GM18511 (cell line): Measurements from ENCODE around the gene UTS2B.

Experiments used
- ATAC-seq: cut with Tn5 transposase; IDR thresholded peaks from one replicate; pipeline ENCODE4 v1.9.1; 2021; ENCODE audit warnings: mild to moderate bottlenecking, moderate library complexity; ENCODE audit not compliant: unreplicated experiment

Gene UTS2B

DNA sequence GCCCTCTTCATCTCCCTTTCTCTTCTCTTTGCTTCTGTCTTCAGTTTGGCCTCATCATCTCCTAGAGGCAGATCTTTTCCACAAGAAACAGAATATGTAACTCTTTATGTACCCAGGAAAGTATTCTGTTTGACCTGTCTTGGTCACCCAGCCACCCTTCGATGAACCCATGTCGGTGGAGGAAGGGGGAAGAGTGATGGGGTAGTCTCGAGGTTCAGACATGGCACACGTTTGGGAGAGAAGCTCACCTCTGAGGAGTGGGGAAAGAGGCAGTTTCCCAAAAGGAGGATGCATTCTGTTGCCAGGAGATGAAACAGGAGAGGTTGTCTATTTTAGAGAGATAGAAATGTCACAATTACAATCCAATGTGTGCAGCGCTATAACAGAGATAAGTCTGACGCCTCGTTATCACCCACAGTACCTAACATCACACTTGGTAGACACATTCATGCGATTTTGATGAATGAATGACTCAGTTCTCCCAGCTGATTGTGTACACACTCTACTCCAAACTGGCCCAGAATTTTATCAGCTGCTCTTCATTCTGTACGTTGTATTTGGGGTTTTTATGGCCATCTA lies 1.9 kb downstream of the UTS2B start:
- no peak for ATAC-seq

DNA sequence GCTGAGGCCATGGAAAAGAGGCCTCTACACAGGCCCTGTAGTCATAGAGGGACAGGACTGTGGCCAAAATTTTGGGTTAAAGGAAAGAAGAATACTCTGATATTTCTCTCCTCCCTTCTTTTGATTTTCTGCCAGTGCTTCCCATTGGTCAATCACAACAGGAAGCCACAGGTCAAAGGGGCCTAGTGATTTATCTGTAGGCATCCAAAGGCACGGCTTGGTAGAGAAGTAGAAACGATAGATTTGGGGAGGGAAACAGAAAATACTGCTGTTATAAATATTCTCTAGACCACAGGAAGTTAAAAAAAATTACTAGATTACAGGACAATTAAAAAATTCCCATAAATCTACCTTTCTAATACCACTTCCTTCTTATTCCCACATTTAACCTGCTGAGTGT lies 2.8 kb downstream of the UTS2B start:
- ATAC-seq, result no peak

DNA sequence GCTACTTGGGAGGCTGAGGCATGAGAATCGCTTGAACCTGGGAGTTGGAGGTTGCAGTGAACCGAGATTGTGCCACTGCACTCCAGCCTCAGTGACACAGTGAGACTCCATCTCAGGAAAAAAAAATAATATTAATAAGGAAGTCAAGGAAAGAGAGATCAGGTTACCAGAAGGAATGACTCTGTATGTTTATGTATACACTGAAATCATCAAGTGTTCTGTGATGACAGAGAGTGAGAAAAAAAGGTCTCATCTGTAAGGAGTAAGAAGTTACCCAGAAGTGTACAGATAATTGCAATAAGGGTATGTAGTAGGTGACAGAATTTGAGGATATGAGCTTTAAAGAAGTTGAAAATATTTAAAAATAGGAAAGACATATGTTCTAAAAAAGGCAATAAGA lies 5.4 kb downstream of the UTS2B start:
- no peak for ATAC-seq

DNA sequence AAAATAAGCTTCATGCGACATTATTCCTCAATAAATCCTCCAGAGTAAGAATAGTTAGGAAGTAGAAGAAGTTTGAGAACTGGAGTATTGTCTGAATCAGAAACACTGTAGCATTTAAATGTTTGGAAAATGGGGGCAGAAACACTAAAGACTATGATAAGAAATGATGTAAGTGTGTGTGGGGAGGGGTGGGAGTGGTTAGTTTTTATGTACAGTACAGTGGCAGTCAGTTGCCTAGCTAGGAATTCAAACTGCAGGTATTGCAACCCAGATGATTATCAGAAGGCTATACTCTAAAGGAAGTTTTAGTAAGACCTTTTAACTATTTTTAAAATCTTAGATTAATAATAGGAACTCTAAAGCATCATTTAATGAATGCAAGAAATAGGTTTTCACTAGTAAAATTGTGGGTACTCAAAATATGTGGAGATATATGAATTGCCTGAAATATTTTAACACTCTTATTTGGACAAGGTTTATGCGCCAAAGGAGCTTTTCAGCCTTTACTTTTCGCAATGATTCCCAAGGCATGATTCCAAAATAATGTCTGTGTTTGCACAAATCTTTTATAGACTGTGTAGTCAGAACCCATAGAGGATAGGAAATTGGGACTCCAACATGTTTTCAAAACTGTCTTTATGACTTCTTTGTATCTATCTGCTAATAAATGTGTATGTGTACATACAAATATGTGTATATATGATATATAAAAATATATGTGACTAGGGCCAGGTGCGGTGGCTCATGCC lies 9.1 kb downstream of the UTS2B start:
- no peak for ATAC-seq

DNA sequence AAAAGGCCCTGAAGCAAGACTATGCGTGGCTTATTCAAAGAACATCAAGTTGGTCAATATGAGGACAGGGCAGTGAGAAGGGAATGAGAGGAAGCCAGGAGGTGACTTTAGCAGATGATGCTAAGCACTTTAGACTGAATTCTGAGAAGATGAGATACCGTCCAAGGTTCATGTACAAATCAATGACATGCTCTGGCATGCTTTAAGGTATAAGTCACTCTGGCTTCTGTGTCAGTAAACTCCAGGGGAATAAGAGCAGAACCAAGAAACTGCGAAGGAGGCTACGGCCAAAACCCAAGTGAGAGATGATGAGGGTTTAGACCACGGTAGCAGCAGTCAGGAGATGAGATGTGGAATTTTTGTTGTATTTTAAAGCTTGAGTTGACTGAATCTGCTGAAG lies 10.0 kb downstream of the UTS2B start:
- no peak for ATAC-seq

DNA sequence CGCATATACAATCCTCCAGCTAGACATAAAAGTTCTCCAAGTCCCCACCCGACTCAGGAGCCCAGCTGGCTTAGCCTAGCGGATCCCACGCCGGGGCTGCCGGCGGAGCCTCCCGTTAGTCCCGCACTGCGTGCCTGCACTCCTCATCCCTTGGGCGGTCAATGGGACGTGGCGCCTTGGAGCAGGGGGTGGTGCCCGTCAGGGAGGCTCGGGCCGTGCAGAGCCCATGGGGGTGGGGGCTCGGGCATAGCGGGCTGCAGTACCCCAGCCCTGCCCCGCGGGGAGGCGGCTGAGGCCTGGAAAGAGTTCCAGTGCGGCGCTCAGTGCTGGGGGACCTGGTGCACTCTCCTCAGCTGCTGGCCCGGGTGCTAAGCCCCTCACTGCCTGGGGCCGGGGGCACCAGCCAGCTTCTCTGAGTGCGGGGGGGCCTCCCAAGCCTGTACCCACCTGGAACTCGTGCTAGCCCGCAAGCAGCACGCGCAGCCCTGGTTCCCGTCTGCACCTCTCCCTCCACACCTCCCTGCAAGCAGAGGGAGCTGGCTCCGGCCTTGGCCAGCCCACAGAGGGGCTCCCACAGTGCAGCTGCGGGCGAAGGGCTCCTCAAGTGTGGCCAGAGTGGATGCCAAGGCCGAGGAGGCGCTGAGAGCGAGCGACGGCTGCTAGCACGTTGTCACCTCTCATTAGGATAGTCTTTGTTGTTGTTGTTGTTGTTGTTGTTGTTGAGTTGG lies 13.3 kb downstream of the UTS2B start:
- ATAC-seq, result no peak

DNA sequence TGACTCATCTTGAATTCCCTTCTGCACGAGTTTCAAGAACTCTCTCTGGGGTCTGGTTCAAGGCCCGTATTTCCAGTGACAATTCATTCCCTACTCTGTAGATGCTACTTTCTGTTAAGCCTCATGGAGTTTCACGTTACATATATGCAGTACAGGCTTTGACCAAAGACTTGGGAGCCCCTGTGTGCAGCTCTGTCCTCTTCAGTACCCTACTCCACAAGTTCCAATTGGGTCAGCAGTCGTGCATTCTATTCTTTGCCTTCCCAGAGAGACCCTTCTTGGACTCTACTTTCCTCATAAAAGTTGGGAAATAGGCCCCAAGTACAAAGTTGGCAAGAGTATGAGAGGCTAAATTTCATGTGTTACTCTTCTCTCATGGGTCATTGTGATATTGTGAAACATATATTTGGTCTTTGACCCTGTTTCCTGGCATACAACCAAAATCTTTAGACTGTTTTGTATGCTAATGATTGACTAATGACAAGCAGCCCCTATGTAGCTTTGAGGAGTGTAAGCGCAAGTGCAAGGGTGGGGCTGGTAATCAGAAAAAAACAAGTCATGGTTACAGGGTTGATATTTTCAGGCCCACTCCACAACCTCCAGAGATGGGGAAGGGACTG lies 16.1 kb downstream of the UTS2B start:
- ATAC-seq, result no peak

DNA sequence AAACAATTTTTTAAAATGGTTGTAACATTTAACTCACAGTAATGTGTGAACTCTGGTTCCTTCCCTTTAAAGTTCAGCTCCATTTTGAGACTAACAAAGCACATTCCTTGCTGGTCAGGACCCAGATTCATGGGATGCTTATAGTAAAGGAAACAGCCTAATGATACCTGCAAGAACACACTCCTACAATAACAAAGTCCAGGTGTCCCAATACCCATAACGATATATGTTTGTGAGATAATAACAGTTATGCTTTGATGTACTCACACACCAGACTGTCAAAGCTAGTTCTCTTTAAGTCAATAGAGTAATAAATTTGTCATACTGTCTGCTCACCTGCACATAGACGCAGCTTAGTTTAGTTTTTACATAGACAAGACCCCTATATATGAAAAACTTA lies 17.0 kb downstream of the UTS2B start:
- ATAC-seq, result no peak

DNA sequence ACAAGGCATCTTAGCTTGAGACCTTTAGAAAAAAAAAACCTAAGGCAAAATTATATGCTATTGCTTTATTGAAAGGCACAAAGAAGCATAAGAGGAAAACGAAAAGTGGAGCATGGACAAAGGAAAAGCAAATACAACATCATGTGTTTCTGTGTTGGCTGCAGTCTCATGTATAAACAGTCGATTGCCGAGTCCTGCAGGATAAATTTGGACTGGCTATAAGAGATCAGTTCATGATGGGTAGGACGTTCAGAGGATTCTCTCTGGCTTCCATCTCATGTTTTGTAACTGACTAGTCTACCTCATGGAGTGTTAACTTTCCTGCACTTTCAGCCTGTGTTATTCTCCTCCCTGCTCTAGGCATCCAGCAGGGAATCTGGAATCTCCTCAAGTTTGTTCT lies 23.0 kb downstream of the UTS2B start:
- no peak for ATAC-seq

DNA sequence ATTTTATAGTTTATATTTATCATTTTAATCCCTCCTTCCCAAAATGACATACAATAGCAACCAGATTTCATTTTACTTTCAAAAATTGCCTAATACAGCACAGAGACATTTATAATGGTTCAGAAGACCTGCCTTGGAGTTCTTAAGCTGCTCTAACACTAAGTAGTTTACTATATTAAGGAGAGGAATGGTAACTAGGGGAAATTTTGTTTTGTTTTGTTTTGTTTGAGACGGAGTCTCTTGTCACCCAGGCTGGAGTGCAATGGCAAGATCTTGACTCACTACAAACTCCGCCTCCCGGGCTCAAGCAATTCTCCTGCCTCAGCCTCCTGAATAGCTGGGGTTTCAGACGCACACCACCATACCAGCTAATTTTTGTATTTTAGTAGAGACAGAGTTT lies 23.9 kb downstream of the UTS2B start:
- ATAC-seq, result no peak

DNA sequence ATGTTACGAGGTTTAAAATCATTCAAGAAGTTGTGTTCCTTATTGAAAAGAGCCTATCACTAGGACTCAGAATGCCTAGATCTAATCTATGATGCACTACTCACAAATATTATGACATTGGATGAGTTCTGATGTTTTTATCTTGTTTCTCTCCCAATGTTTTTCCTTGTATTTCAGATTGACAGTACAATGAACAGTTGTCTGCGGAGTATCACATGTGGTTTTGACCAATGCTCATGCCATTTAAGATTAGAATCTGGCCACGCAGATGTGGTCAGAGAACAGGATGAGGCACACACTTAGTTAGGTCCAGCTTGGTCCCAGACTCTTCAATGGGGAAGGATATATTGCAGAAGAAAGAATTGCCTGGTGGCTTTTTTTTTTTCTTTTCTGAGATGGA lies 26.7 kb downstream of the UTS2B start:
- ATAC-seq, result no peak

DNA sequence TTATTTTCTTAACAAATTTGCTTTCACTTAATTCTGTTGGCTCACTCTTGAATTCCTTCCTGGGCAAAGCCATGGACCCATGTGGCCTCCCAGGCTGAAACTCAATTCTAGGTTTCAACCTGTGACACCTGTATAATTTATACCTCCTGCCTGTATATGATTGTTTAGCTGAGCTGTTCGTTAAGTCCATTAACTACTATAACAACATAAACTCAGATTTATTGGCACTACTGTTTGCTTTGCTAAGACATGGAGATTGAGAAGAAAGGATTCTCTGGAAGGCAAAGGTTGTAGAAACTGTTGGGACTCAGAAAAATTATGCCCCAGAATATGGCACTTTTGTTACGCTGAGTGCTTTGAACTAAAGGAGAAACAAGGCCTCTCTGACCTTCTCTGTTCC lies 27.9 kb downstream of the UTS2B start:
- ATAC-seq, result no peak

DNA sequence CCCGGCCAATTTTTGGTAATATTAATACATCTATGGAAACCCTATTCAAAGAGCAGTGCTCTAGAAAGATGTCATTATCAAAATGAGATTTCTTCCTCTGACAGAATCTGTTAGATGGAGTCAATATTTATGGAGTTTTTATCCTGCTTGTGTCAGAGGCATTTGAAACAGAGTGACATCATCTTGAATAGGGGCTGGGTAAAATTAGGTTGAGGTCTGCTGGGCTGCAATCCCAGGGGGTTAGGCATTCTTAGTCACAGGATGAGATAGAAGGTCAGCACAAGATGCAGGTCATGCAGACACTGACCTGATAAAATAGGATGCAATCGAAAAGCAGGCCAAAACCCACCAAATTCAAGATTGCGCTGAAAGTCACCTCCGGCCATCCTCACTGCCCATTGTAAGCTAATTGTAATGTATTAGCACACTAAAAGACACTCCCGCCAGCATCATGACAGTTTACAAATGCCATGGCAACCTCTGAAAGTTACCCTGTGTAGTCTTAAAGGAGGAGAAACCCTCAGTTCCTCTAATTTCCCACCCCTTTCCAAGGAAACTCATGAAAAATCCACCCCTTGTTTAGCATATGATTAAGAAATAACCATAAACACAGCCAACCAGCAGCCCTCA lies 28.4 kb downstream of the UTS2B start:
- no peak for ATAC-seq

DNA sequence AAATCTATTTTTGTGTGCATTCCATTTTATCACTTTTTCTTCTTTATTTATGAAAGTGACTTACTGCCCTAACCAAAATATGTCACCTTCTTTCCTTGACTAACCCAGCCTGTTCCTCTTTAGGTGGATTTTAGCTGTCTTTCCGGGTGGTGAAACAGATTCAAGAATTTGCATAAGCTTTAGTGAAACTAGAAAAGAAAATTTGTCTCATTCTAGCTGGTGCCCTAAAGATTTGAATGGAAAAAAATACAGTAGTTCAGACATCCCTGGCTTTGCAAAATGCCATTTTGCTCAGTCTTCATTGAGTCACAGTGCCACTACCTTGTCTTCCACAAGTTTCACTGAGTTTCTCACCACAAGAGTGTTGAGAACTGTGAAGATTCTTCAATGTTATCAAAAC lies 29.3 kb downstream of the UTS2B start:
- ATAC-seq, result peak; percentile 70

DNA sequence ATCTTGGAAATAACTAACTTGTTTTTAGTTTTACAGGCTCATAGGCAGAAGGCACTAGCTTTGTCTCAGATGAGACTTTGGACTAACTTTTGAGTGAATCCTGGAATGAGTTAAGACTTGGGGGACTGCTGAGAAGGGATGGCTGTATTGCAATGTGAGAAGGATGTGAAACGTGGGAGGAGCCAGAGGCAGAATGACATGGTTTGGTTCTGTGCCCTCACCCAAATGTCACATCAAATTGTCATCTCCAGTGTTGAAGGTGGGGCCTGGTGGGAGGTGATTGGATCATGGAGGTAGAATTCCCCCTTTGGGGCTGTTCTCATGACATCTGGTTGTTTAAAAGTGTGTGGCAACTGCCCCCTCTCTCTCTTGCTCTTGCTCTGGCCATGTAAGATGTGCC lies 29.9 kb downstream of the UTS2B start:
- ATAC-seq, result peak; percentile 37

DNA sequence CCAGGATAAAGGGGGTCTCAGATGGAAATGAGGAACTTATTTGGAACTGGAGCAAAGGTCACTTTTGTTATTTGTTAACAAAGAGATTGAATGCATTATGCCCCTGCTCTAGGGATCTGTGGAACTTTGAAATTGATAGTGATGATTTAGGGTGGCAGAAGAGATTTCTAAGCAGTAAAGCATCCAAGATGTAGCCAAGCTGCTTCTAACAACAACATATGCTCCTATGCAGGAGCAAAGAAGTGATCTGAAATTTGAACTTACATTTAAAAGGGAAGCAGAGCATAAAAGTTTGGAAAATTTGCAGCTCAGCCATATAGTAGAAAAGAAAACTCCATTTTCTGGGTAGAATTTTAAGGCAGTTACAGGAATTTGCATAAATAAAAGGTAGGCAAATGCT lies 31.5 kb downstream of the UTS2B start:
- ATAC-seq, result no peak

DNA sequence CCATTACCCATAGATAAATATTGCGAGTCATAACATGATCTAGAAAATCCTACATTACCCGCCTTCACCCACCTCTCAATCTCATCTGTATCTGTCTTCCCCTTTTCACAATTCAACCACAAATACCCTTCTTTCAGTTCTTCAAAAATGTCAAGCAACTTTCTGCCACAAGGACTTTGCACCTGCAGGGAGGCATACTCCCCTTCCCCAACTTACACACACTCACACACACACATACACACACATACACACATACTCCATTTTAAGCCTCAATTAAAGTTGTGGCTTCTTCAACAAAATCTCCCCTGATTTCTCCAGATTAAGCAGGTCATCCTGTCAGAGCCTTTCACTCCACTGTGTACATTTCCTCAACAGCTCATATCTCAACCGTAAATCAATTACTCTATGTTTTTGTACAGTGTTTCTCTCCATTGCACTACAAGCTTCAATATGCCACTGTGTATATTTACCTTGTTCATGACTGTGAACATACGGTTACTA lies 34.2 kb downstream of the UTS2B start:
- peak; percentile 81 for ATAC-seq

DNA sequence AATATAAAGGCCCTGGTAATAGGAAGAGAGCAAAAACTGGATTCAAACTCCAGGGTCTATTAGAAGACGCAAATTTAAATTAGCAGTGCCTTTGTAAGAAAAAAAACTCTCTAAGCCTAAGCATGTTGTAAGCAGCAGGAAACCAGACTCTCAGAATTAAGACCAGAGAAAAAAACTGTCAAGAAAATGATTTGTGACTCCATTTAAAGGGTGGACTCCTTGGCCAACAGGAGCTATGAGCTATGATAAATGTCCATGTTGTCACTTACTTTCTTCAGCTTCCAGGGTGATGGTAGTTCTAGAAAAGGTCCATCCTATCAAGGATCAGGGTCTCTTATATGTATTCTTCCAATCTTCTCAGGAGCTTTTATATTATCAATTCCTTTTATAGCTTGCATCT lies 36.0 kb downstream of the UTS2B start:
- ATAC-seq, result no peak

DNA sequence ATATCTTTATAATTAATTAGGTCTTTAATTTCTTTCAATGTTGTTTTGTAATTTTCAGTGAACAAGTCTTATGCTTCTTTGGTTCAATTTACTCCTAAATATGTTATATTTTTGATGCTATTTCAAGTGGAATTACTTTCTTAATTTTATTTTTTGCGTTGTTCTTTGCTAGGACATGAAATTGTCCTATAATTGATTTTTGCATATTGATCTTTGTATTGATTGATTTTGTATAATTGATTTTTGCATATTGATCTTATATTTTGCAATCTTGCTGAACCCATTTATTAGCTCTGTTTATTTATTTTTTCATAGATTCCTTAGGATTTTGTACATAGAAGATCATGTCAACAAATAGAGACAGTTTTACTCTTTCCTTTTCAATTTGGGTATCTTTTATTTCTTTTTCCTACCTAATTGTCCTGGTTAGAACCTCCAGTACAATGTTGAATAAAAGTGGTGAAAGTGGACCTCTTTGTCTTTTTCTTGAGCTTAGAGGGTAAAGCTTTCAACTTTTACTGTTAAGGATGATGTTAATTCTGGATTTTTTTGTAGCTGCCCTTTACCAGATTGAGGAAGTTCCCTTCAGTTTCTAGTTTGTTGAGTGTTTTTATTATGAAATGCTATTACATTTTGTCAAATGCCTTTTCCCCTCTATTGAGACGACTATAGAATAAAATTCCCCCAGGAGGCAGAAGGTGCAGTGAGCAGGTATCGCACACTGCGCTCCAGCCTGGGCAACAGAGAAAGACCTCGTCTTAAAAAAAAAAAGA lies 37.9 kb downstream of the UTS2B start:
- no peak for ATAC-seq

DNA sequence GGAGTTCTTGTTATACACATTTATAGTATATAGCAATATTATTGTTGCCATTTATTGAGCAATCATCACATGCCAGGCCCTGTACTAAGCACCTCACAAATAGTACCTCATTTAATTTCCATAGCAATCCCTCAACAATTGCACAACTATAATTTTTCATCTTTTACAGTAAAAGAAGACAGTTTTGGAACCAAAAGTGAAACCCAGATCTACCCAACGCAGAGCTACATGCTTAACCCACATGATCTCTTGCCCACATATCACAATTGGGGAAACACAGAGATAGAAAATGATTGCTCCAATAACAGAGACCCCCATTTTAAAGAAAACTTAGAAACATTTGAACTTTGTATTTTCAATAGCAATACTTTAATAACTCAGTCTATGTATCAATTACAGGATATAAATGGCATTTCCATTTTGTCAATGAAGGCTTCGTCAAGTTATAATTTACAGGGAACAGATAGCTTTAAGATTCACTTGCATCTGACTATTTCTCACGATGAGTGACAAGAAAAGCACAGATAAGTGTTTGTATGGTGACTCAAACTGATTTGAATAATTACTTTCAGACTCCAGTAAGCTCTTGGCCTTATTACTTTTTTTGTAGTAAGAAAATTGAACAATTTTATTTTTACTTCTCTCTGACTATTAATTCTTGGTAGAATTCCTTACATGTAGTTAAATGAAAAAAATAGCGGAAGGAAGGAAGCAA lies 39.9 kb downstream of the UTS2B start:
- peak; percentile 93 for ATAC-seq
